A673 (cell line): ENCODE results near the gene ADD3. TPM values are rescaled to one million over a fixed set of nuclear protein-coding genes. Genes with fewer than 3 reads are reported as not detected.

Source experiments
- BruUV-seq: library from RNA; stranded (reverse); fragments of 400-500 nt; replicated peaks from 2 replicates; lab custom pipeline; 2021; lab: Mats Ljungman, UMichigan
- CTCF ChIA-PET: fragments of 300-600 bp; sonication (Branson Sonifier 250); formaldehyde crosslinking; loops from one replicate; lab custom pipeline; 2022; ENCODE audit warnings: antibody characterized with exemption; lab: Charles Lee
- POLR2A ChIA-PET: fragments of 300-600 bp; sonication (Branson Sonifier 250); formaldehyde crosslinking; loops from one replicate; lab custom pipeline; 2022; ENCODE audit warnings: antibody characterized with exemption; ENCODE audit not compliant: low non-redundant PET; lab: Charles Lee
- DNase-seq: peaks from one replicate; pipeline ENCODE4 v3.0.0-alpha.2; 2015; ENCODE audit warnings: low spot score
- H3K27ac ChIP-seq: fragments of 200-600 bp; sonication (generic); 2 replicates; pipeline ENCODE4 v1.5.1; 2016; ENCODE audit warnings: mixed run types, low read depth, mild to moderate bottlenecking, mixed read lengths, antibody characterized with exemption, low read length; ENCODE audit not compliant: poor library complexity, severe bottlenecking
- H3K27me3 ChIP-seq: fragments of 200-600 bp; sonication (generic); replicated peaks from 2 replicates; pipeline ENCODE4 v1.6.1; 2017; ENCODE audit warnings: mixed run types, low read depth, mild to moderate bottlenecking, mixed read lengths, antibody characterized with exemption, low read length; ENCODE audit not compliant: insufficient read depth, poor library complexity
- H3K36me3 ChIP-seq: fragments of 200-600 bp; sonication (generic); 2 replicates; pipeline ENCODE4 v1.6.1; 2016; ENCODE audit warnings: mixed run types, mild to moderate bottlenecking, mixed read lengths, antibody characterized with exemption, low read length; ENCODE audit not compliant: insufficient read depth, poor library complexity, severe bottlenecking
- H3K4me1 ChIP-seq: fragments of 200-600 bp; sonication (generic); 2 replicates; pipeline ENCODE4 v1.6.1; 2017; ENCODE audit warnings: mixed run types, mild to moderate bottlenecking, mixed read lengths, antibody characterized with exemption, low read length; ENCODE audit not compliant: insufficient read depth, poor library complexity, severe bottlenecking
- H3K4me3 ChIP-seq: fragments of 200-600 bp; sonication (generic); 2 replicates; pipeline ENCODE4 v1.5.1; 2016; ENCODE audit warnings: low read depth, mixed run types, mild to moderate bottlenecking, mixed read lengths, low read length; ENCODE audit not compliant: poor library complexity, severe bottlenecking
- H3K9me3 ChIP-seq: fragments of 200-600 bp; sonication (generic); 2 replicates; pipeline ENCODE4 v1.6.1; 2016; ENCODE audit warnings: mixed run types, low read depth, mild to moderate bottlenecking, mixed read lengths, antibody characterized with exemption, low read length; ENCODE audit not compliant: poor library complexity, severe bottlenecking
- EZH2 ChIP-seq: fragments of 200-600 bp; sonication (generic); IDR thresholded peaks from 2 replicates; pipeline ENCODE4 v1.6.1; 2017; ENCODE audit warnings: borderline replicate concordance, low read depth, mild to moderate bottlenecking, mixed read lengths, antibody characterized with exemption, low read length; ENCODE audit not compliant: poor library complexity, severe bottlenecking
- intact Hi-C: fragments of 100-400 bp; cut with micrococcal nuclease; formaldehyde crosslinking; loops from one replicate; pipeline ENCODE4 v1.10.0; 2022; ENCODE audit not compliant: unreplicated experiment
- total RNA-seq: library from RNA; stranded (reverse); gene quantifications from 2 replicates; pipeline ENCODE4 v1.2.3, GENCODE V29; 2021
- TF ChIP-seq, protein P1 (sequence below): fragments of 300-800, 200-600 bp; sonication (generic); conservative IDR thresholded peaks from 2 replicates; pipeline ENCODE4 v1.5.1; 2017; ENCODE audit warnings: low read depth, mild to moderate bottlenecking, antibody characterized with exemption, low read length, moderate library complexity, mixed read lengths

ADD3 gene
- total RNA-seq, 1 experiment from 2014 or later: 82.9 TPM

DNA sequence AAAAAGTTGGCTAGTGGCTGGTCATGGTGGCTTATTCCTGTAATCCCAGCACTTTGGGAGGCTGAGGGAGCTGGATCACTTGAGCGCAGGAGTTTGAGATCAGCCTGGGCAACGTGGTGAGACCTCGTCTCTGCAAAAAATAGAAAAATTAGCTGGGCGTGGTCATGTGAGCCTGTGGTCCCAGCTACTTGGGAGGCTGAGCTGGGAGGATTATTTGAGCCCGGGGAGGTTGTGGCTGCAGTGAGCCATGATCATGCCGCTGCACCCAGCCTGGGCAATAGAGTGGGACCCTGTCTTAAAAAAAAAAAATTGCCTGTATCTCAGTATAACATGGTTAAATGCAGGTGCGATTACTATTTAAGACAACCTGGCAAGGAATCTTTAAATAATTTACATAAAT lies 61.0 kb downstream of the ADD3 start:
- no peaks in the 10 kb centered on the region for H3K36me3 ChIP-seq
- H3K4me1 ChIP-seq: peaks cover 40% of the 10 kb centered on the region
- ChIA-PET POLR2A (no interaction called here), CTCF (no interaction called here)
- DNase-seq: no peak
- BruUV-seq: no TSS peak
- no peak overlapping the region for H3K27ac ChIP-seq
- no peak overlapping the region for H3K4me3 ChIP-seq
- no peaks in the 10 kb centered on the region for H3K27me3 ChIP-seq
- intact Hi-C loops: no loop called here
- no peak for TF ChIP-seq EZH2
- TF ChIP-seq, protein P1, sequence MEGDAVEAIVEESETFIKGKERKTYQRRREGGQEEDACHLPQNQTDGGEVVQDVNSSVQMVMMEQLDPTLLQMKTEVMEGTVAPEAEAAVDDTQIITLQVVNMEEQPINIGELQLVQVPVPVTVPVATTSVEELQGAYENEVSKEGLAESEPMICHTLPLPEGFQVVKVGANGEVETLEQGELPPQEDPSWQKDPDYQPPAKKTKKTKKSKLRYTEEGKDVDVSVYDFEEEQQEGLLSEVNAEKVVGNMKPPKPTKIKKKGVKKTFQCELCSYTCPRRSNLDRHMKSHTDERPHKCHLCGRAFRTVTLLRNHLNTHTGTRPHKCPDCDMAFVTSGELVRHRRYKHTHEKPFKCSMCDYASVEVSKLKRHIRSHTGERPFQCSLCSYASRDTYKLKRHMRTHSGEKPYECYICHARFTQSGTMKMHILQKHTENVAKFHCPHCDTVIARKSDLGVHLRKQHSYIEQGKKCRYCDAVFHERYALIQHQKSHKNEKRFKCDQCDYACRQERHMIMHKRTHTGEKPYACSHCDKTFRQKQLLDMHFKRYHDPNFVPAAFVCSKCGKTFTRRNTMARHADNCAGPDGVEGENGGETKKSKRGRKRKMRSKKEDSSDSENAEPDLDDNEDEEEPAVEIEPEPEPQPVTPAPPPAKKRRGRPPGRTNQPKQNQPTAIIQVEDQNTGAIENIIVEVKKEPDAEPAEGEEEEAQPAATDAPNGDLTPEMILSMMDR: no peak
- H3K9me3 ChIP-seq: no peaks in the 10 kb centered on the region

DNA sequence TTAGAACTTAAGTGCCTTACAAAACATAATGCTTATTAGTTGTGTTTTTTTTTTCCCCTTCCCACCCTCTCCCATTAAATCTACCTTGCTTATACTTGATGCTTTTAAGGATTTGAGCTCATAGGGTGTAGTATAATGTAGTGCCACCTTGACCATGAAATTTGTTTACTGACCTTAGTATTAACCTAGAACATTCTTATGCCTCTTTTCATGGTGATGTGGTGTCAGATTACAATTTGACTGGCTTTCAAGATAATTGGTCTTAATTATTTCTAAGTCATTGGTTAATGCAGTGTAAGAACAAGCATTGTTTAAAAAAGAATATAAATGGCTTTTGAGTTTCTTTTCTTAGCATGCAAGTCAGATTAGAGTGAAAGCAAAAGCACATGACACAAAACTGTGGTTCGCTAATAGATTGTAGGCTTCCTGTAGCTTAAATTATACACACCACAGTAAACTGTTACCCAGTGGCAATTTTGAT lies 61.8 kb downstream of the ADD3 start:
- TF ChIP-seq, protein P1: no peak
- no peak for TF ChIP-seq EZH2
- peak; percentile 35 for DNase-seq
- Histone ChIP-seq H3K36me3 (no peaks in the 10 kb centered on the region), H3K27ac (peak overlapping the region; percentile 9), H3K27me3 (no peaks in the 10 kb centered on the region), H3K4me1 (peaks cover 42% of the 10 kb centered on the region), H3K9me3 (no peaks in the 10 kb centered on the region), H3K4me3 (no peak overlapping the region)
- ChIA-PET CTCF (no interaction called here), POLR2A (no interaction called here)
- no TSS peak for BruUV-seq
- intact Hi-C loops: no loop called here

DNA sequence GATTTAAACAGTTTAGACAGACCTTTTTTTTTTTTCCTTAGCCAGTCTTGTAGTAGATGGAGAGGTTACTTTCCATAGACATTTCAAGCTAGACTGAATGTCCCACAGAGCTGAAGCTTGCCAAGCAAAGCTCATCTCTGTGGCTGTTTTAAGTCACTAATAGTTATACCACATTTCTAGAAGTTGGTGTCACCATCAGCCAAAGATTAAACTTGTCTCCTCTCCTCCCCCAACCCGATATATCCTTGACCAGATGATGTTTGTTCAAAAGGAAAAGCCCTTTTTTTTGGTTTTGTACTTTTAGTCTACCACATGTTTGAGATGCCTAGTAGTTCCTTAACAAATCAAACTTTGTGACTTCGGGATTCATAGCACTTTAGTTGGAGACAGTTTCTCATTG lies 66.1 kb downstream of the ADD3 start:
- intact Hi-C loops: no loop called here
- CTCF ChIA-PET: no interaction called here

More for the DNA sequence above, 66.1 kb downstream of the ADD3 start:
- no TSS peak for BruUV-seq
- Histone ChIP-seq H3K4me3 (no peak overlapping the region), H3K27me3 (no peaks in the 10 kb centered on the region), H3K27ac (peak overlapping the region; percentile 50), H3K9me3 (no peaks in the 10 kb centered on the region), H3K36me3 (no peaks in the 10 kb centered on the region), H3K4me1 (peaks cover 77% of the 10 kb centered on the region)
- POLR2A ChIA-PET: no interaction called here
- TF ChIP-seq, protein P1: no peak
- no peak for TF ChIP-seq EZH2
- no peak for DNase-seq
